ENCODE data around the gene CHST14. TPM values are rescaled to one million over a fixed set of nuclear protein-coding genes. Genes with fewer than 3 reads are reported as not detected.
A peak's percentile ranks its signal among the peaks of the same experiment; 100 is the strongest.

CHST14 gene
- total RNA-seq, 3 donors from 2014 or later (not counting 1 experiment from before 2014, with no cell fraction given) = 9.8 to 16.7 (median 12.9) TPM

GRCh38 chr15:40511472-40512133 lies 40.8 kb downstream of the CHST14 start:
- H3K4me3 ChIP-seq (ENCODE audit: low read length) = peak overlapping the region; percentile 20
- H3K27me3 ChIP-seq (ENCODE audit: control insufficient read depth, insufficient read depth, low read length) = peaks cover 28% of the 10 kb centered on the region
- Mint-ChIP-seq H3K4me3 (peak overlapping the region; percentile 87), H3K4me1 (peaks cover 24 to 30% of the 10 kb centered on the region in 2 donors), H3K27ac (peak overlapping the region in 1 of 2 donors; percentile 71), H3K36me3 (no peaks in the 10 kb centered on the region), H3K9me3 (no peaks in the 10 kb centered on the region), H3K27me3 (ENCODE audit: low read depth in 2 of 2) (peaks cover 38 to 62% of the 10 kb centered on the region in 2 donors)
- peaks cover 20% of the 10 kb centered on the region for H3K4me1 ChIP-seq (ENCODE audit: control insufficient read depth, insufficient read depth, low read length)
- no peak overlapping the region for H3K27ac ChIP-seq (ENCODE audit: low read length)
- H3K36me3 ChIP-seq (ENCODE audit: control insufficient read depth, insufficient read depth, low read length) = no peaks in the 10 kb centered on the region
- intact Hi-C loops (cut with micrococcal nuclease) = no loop called here
- ATAC-seq (peak; percentile 26 to 55 (median 51)), DNase-seq (peak; percentile 20 to 32)
- 2% methylated on average over 61 of the region's 61 CpGs for WGBS (ENCODE audit: insufficient coverage)
- TF ChIP-seq CTCF (IDR thresholded peaks at IDR 0.05) = no peak
- no peaks in the 10 kb centered on the region for H3K9me3 ChIP-seq (ENCODE audit: control insufficient read depth, insufficient read depth, low read length)

- no peaks in the 10 kb centered on the region for H3K9me3 Mint-ChIP-seq
- no peaks in the 10 kb centered on the region for H3K36me3 ChIP-seq (ENCODE audit: control insufficient read depth, insufficient read depth, low read length)
- intact Hi-C loops (cut with micrococcal nuclease) = no loop called here
- ATAC-seq (no peak), DNase-seq (no peak)
- H3K4me1 Mint-ChIP-seq = peaks cover 16 to 23% of the 10 kb centered on the region in 2 donors
- H3K9me3 ChIP-seq (ENCODE audit: control insufficient read depth, insufficient read depth, low read length) = no peaks in the 10 kb centered on the region
- WGBS (ENCODE audit: insufficient coverage) = 91% methylated on average over 2 of the region's 2 CpGs
- no peak for TF ChIP-seq CTCF (IDR thresholded peaks at IDR 0.05)
- peak overlapping the region; percentile 65 for H3K4me3 Mint-ChIP-seq
- H3K4me1 ChIP-seq (ENCODE audit: control insufficient read depth, insufficient read depth, low read length) = peaks cover 13% of the 10 kb centered on the region
- H3K27me3 Mint-ChIP-seq (ENCODE audit: low read depth in 2 of 2) = peaks cover 33 to 53% of the 10 kb centered on the region in 2 donors
- no peak overlapping the region for H3K4me3 ChIP-seq (ENCODE audit: low read length)
- no peak overlapping the region for H3K27ac ChIP-seq (ENCODE audit: low read length)
- peaks cover 24% of the 10 kb centered on the region for H3K27me3 ChIP-seq (ENCODE audit: control insufficient read depth, insufficient read depth, low read length)
- no peaks in the 10 kb centered on the region for H3K36me3 Mint-ChIP-seq
- H3K27ac Mint-ChIP-seq = peak overlapping the region in 1 of 2 donors; percentile 17
Measured at GRCh38 chr15:40512440-40512839, 41.7 kb downstream of the CHST14 start.

GRCh38 chr15:40513609-40514008 lies 42.8 kb downstream of the CHST14 start:
- Mint-ChIP-seq H3K27me3 (ENCODE audit: low read depth in 2 of 2) (peaks cover 24 to 42% of the 10 kb centered on the region in 2 donors), H3K9me3 (no peaks in the 10 kb centered on the region), H3K27ac (no peak overlapping the region), H3K36me3 (no peaks in the 10 kb centered on the region), H3K4me1 (peaks cover 13 to 23% of the 10 kb centered on the region in 2 donors), H3K4me3 (peak overlapping the region; percentile 65)
- intact Hi-C loops (cut with micrococcal nuclease) = no loop called here
- ATAC-seq = no peak
- Histone ChIP-seq H3K36me3 (ENCODE audit: control insufficient read depth, insufficient read depth, low read length) (no peaks in the 10 kb centered on the region), H3K27me3 (ENCODE audit: control insufficient read depth, insufficient read depth, low read length) (peaks cover 15% of the 10 kb centered on the region), H3K4me1 (ENCODE audit: control insufficient read depth, insufficient read depth, low read length) (peaks cover 13% of the 10 kb centered on the region), H3K9me3 (ENCODE audit: control insufficient read depth, insufficient read depth, low read length) (no peaks in the 10 kb centered on the region), H3K4me3 (ENCODE audit: low read length) (no peak overlapping the region), H3K27ac (ENCODE audit: low read length) (no peak overlapping the region)
- DNase-seq = no peak
- no peak for TF ChIP-seq CTCF (IDR thresholded peaks at IDR 0.05)
- WGBS (ENCODE audit: insufficient coverage) = over 99% methylated on average over 5 of the region's 5 CpGs

GRCh38 chr15:40516322-40516721 lies 45.5 kb downstream of the CHST14 start:
- Histone ChIP-seq H3K4me3 (ENCODE audit: low read length) (no peak overlapping the region), H3K27ac (ENCODE audit: low read length) (no peak overlapping the region), H3K36me3 (ENCODE audit: control insufficient read depth, insufficient read depth, low read length) (no peaks in the 10 kb centered on the region), H3K9me3 (ENCODE audit: control insufficient read depth, insufficient read depth, low read length) (no peaks in the 10 kb centered on the region), H3K4me1 (ENCODE audit: control insufficient read depth, insufficient read depth, low read length) (peaks cover 6% of the 10 kb centered on the region), H3K27me3 (ENCODE audit: control insufficient read depth, insufficient read depth, low read length) (peaks cover 9% of the 10 kb centered on the region)
- Mint-ChIP-seq H3K36me3 (no peaks in the 10 kb centered on the region), H3K27me3 (ENCODE audit: low read depth in 2 of 2) (peaks cover 16 to 25% of the 10 kb centered on the region in 2 donors), H3K27ac (no peak overlapping the region), H3K4me1 (peaks cover 3 to 18% of the 10 kb centered on the region in 2 donors), H3K4me3 (no peak overlapping the region), H3K9me3 (no peaks in the 10 kb centered on the region)
- WGBS (ENCODE audit: insufficient coverage) = 95% methylated on average over 2 of the region's 2 CpGs
- ATAC-seq (no peak), DNase-seq (no peak)
- intact Hi-C loops (cut with micrococcal nuclease) = no loop called here
- TF ChIP-seq CTCF (IDR thresholded peaks at IDR 0.05) = no peak

All from natural killer cell (primary cell).